Activated CD8-positive, alpha-beta memory T cell treated with anti-CD3 and anti-CD28 coated beads, Interleukin-2, amount 10 ng/mL, durations not matched to agents 7 days and 5 days (primary cell): Measurements from ENCODE around the gene THRAP3. TPM values are rescaled to one million over a fixed set of nuclear protein-coding genes. Genes with fewer than 3 reads are reported as not detected.
"Not testable (repeated sequence)": the region's sequence is repeated elsewhere in the genome, so short reads cannot be mapped to it uniquely, and the experiment has no call there.

Experiments used
- ATAC-seq: fragments of 150-1000 bp; cut with Tn5 transposase; one replicate; pipeline ENCODE4 v1.10.0; 2021; ENCODE audit warnings: moderate library complexity
- CTCF ChIA-PET: fragments of 350-600 bp; sonication (Branson Sonifier 250); formaldehyde crosslinking; loops from one replicate; lab custom pipeline; 2021; ENCODE audit warnings: antibody characterized with exemption; lab: Charles Lee
- DNase-seq: peaks from one replicate; pipeline ENCODE4 v3.0.0-alpha.2; 2020
- H3K27ac Mint-ChIP-seq: one replicate; pipeline ENCODE4 v1.8.0; 2021; ENCODE audit warnings: mild to moderate bottlenecking, mixed read lengths
- H3K27me3 Mint-ChIP-seq: one replicate; pipeline ENCODE4 v1.8.0; 2021; ENCODE audit warnings: mixed read lengths
- H3K36me3 Mint-ChIP-seq: one replicate; pipeline ENCODE4 v1.8.0; 2021; ENCODE audit warnings: mild to moderate bottlenecking, mixed read lengths
- H3K4me1 Mint-ChIP-seq: one replicate; pipeline ENCODE4 v1.8.0; 2021; ENCODE audit warnings: mixed read lengths
- H3K4me3 Mint-ChIP-seq: one replicate; pipeline ENCODE4 v1.8.0; 2021; ENCODE audit warnings: mild to moderate bottlenecking, moderate library complexity, mixed read lengths
- H3K9me3 Mint-ChIP-seq: one replicate; pipeline ENCODE4 v1.8.0; 2022; ENCODE audit warnings: low read depth, mixed read lengths
- total RNA-seq, 2 experiments: library from RNA; stranded (reverse); gene quantifications; one replicate each; pipeline ENCODE4 v1.2.3, GENCODE V29; 2021

The THRAP3 gene
- total RNA-seq, 2 experiments from 2014 or later = 129 to 166 TPM

- H3K4me3 Mint-ChIP-seq = no peak overlapping the region
- CTCF ChIA-PET = interaction anchor here (1.2 to 2.1 kb wide), 3 partner anchors 12 to 62 kb away, joined by 3 to 4 read pairs (median 4); no protein-coding TSS in a partner anchor
- no peak for DNase-seq
Observed at GRCh38 chr1:36211841-36212240, 12.4 kb upstream of the THRAP3 start.

GRCh38 chr1:36212782-36213181 lies 11.5 kb upstream of the THRAP3 start:
- CTCF ChIA-PET = interaction anchor here (1.6 to 2.1 kb wide), 2 partner anchors 11 to 63 kb away, joined by 3 to 4 read pairs; no protein-coding TSS in a partner anchor
- H3K36me3 Mint-ChIP-seq = no peaks in the 10 kb centered on the region

More at GRCh38 chr1:36211841-36212240, 12.4 kb upstream of the THRAP3 start:
- Mint-ChIP-seq H3K27ac (no peak overlapping the region), H3K9me3 (no peaks in the 10 kb centered on the region), H3K27me3 (no peaks in the 10 kb centered on the region), H3K36me3 (no peaks in the 10 kb centered on the region), H3K4me1 (peaks cover 13% of the 10 kb centered on the region)
- ATAC-seq = no peak

GRCh38 chr1:36217670-36218069 lies 6.6 kb upstream of the THRAP3 start:
- Mint-ChIP-seq H3K36me3 (no peaks in the 10 kb centered on the region), H3K4me1 (peaks cover 10% of the 10 kb centered on the region), H3K27ac (no peak overlapping the region), H3K4me3 (no peak overlapping the region), H3K9me3 (no peaks in the 10 kb centered on the region), H3K27me3 (no peaks in the 10 kb centered on the region)
- no peak for DNase-seq
- ATAC-seq = no peak
- CTCF ChIA-PET = interaction anchor here (0.6 to 1.6 kb wide), 3 partner anchors 19 to 83 kb away, joined by 3 to 8 read pairs (median 3); partner anchors contain the start of gene TRAPPC3

More at GRCh38 chr1:36212782-36213181, 11.5 kb upstream of the THRAP3 start:
- ATAC-seq (no peak), DNase-seq (no peak)
- no peaks in the 10 kb centered on the region for H3K27me3 Mint-ChIP-seq
- no peaks in the 10 kb centered on the region for H3K9me3 Mint-ChIP-seq
- H3K4me3 Mint-ChIP-seq = no peak overlapping the region
- peaks cover 6% of the 10 kb centered on the region for H3K4me1 Mint-ChIP-seq
- H3K27ac Mint-ChIP-seq = no peak overlapping the region

GRCh38 chr1:36221901-36222300 lies 2.3 kb upstream of the THRAP3 start:
- not testable (repeated sequence) for ATAC-seq, H3K4me3 Mint-ChIP-seq, H3K9me3 Mint-ChIP-seq, H3K27ac Mint-ChIP-seq, DNase-seq, H3K27me3 Mint-ChIP-seq
- CTCF ChIA-PET = interaction anchor here (1.6 to 4.2 kb wide), 4 partner anchors 34 to 72 kb away, joined by 3 to 36 read pairs (median 18); partner anchors contain the start of gene TRAPPC3
- H3K4me1 Mint-ChIP-seq = peaks cover 23% of the 10 kb centered on the region
- peaks cover 14% of the 10 kb centered on the region for H3K36me3 Mint-ChIP-seq

- Mint-ChIP-seq H3K36me3 (peaks cover 18% of the 10 kb centered on the region), H3K4me1 (peaks cover 27% of the 10 kb centered on the region), H3K27me3 (no peaks in the 10 kb centered on the region), H3K4me3 (peak overlapping the region; percentile 94), H3K9me3 (no peaks in the 10 kb centered on the region), H3K27ac (peak overlapping the region; percentile 100)
- CTCF ChIA-PET = interaction anchor here (0.6 to 4.2 kb wide), 15 partner anchors 10 to 197 kb away, joined by 3 to 36 read pairs (median 3); partner anchors contain the start of gene TRAPPC3
- no peak for ATAC-seq
- no peak for DNase-seq
Observed at GRCh38 chr1:36222481-36223380, 1.5 kb upstream of the THRAP3 start.

- H3K4me3 Mint-ChIP-seq = peak overlapping the region; percentile 94
- no peaks in the 10 kb centered on the region for H3K27me3 Mint-ChIP-seq
- H3K4me1 Mint-ChIP-seq = peaks cover 27% of the 10 kb centered on the region
- peaks cover 18% of the 10 kb centered on the region for H3K36me3 Mint-ChIP-seq
- peak overlapping the region; percentile 100 for H3K27ac Mint-ChIP-seq
- H3K9me3 Mint-ChIP-seq = no peaks in the 10 kb centered on the region
- CTCF ChIA-PET = interaction anchor here (0.6 to 4.2 kb wide), 19 partner anchors 11 to 196 kb away, joined by 3 to 36 read pairs (median 4); partner anchors contain the start of genes SH3D21 and TRAPPC3
- DNase-seq = peak; percentile 66
- ATAC-seq = peak; percentile 25
Observed at GRCh38 chr1:36223381-36223995, 755 bp upstream of the THRAP3 start.

GRCh38 chr1:36224537-36225282 lies 467 bp downstream of the THRAP3 start:
- H3K4me1 Mint-ChIP-seq = peaks cover 27% of the 10 kb centered on the region
- DNase-seq (no peak), ATAC-seq (peak; percentile 72)
- H3K36me3 Mint-ChIP-seq = peaks cover 22% of the 10 kb centered on the region
- H3K9me3 Mint-ChIP-seq = no peaks in the 10 kb centered on the region
- H3K4me3 Mint-ChIP-seq = peak overlapping the region; percentile 94
- H3K27ac Mint-ChIP-seq = peak overlapping the region; percentile 100
- no peaks in the 10 kb centered on the region for H3K27me3 Mint-ChIP-seq
- CTCF ChIA-PET = interaction anchor here (0.6 to 4.2 kb wide), 17 partner anchors 12 to 226 kb away, joined by 3 to 36 read pairs (median 4); partner anchors contain the start of genes OSCP1, SH3D21 and TRAPPC3

GRCh38 chr1:36225283-36225899 lies 1.1 kb downstream of the THRAP3 start:
- Mint-ChIP-seq H3K27ac (peak overlapping the region; percentile 100), H3K27me3 (no peaks in the 10 kb centered on the region), H3K4me3 (peak overlapping the region; percentile 94), H3K4me1 (peaks cover 27% of the 10 kb centered on the region), H3K9me3 (no peaks in the 10 kb centered on the region), H3K36me3 (peaks cover 22% of the 10 kb centered on the region)
- DNase-seq (no peak), ATAC-seq (no peak)
- CTCF ChIA-PET = interaction anchor here (0.6 to 4.2 kb wide), 16 partner anchors 11 to 225 kb away, joined by 3 to 36 read pairs (median 4); partner anchors contain the start of genes OSCP1, SH3D21 and TRAPPC3

GRCh38 chr1:36230279-36230678 lies 6.0 kb downstream of the THRAP3 start:
- H3K27me3 Mint-ChIP-seq, CTCF ChIA-PET, H3K27ac Mint-ChIP-seq, ATAC-seq, H3K4me3 Mint-ChIP-seq, H3K9me3 Mint-ChIP-seq, DNase-seq: not testable (repeated sequence)
- Mint-ChIP-seq H3K4me1 (peaks cover 36% of the 10 kb centered on the region), H3K36me3 (peaks cover 42% of the 10 kb centered on the region)

- peaks cover 38% of the 10 kb centered on the region for H3K36me3 Mint-ChIP-seq
- DNase-seq = no peak
- CTCF ChIA-PET = no interaction called here
Observed at GRCh38 chr1:36231191-36231590, 6.9 kb downstream of the THRAP3 start.

GRCh38 chr1:36232212-36233095 lies 8.2 kb downstream of the THRAP3 start:
- Mint-ChIP-seq H3K36me3 (peaks cover 37% of the 10 kb centered on the region), H3K4me1 (peaks cover 28% of the 10 kb centered on the region), H3K4me3 (no peak overlapping the region), H3K27me3 (no peaks in the 10 kb centered on the region), H3K9me3 (no peaks in the 10 kb centered on the region), H3K27ac (no peak overlapping the region)
- CTCF ChIA-PET = no interaction called here
- ATAC-seq = no peak
- DNase-seq = no peak

More at GRCh38 chr1:36231191-36231590, 6.9 kb downstream of the THRAP3 start:
- no peak for ATAC-seq
- H3K27me3 Mint-ChIP-seq = no peaks in the 10 kb centered on the region
- H3K9me3 Mint-ChIP-seq = no peaks in the 10 kb centered on the region
- H3K4me3 Mint-ChIP-seq = no peak overlapping the region
- no peak overlapping the region for H3K27ac Mint-ChIP-seq
- H3K4me1 Mint-ChIP-seq = peaks cover 32% of the 10 kb centered on the region
